GM18858 (cell line): Measurements from ENCODE around the gene GARIN3.
"Not testable (repeated sequence)": the region's sequence is repeated elsewhere in the genome, so short reads cannot be mapped to it uniquely, and the experiment has no call there.

Experiments used
- ATAC-seq: cut with Tn5 transposase; IDR thresholded peaks from one replicate; pipeline ENCODE4 v1.9.1; 2021; ENCODE audit not compliant: unreplicated experiment

The GARIN3 gene

GRCh38 chr5:157166214-157167213 lies at the start of gene GARIN3:
Gene GARIN3 (minus strand): TSS chr5:157166264. CDS start chr5:157166168, 96 bp downstream.
- ATAC-seq: no peak

GRCh38 chr5:157215514-157216167 lies 49.6 kb upstream of the GARIN3 start:
- ATAC-seq: no peak

- peak; percentile 28 for ATAC-seq
Measured at GRCh38 chr5:157214861-157215513, 48.9 kb upstream of the GARIN3 start.

GRCh38 chr5:157214415-157214814 lies 48.4 kb upstream of the GARIN3 start:
- no peak for ATAC-seq

- no peak for ATAC-seq
Measured at GRCh38 chr5:157213527-157214243, 47.6 kb upstream of the GARIN3 start.

- ATAC-seq: no peak
Measured at GRCh38 chr5:157212307-157212706, 46.2 kb upstream of the GARIN3 start.

- ATAC-seq: not testable (repeated sequence)
Measured at GRCh38 chr5:157210652-157211051, 44.6 kb upstream of the GARIN3 start.

GRCh38 chr5:157205708-157206107 lies 39.6 kb upstream of the GARIN3 start:
- ATAC-seq: no peak

- no peak for ATAC-seq
Measured at GRCh38 chr5:157204765-157205164, 38.7 kb upstream of the GARIN3 start.

- no peak for ATAC-seq
Measured at GRCh38 chr5:157203417-157203816, 37.4 kb upstream of the GARIN3 start.

GRCh38 chr5:157201857-157202256 lies 35.8 kb upstream of the GARIN3 start:
- no peak for ATAC-seq

- ATAC-seq: no peak
Measured at GRCh38 chr5:157198277-157198986, 32.4 kb upstream of the GARIN3 start.

GRCh38 chr5:157197086-157197485 lies 31.0 kb upstream of the GARIN3 start:
- ATAC-seq: no peak

- no peak for ATAC-seq
Measured at GRCh38 chr5:157196045-157196444, 30.0 kb upstream of the GARIN3 start.

GRCh38 chr5:157193699-157194424 lies 27.8 kb upstream of the GARIN3 start:
- no peak for ATAC-seq

GRCh38 chr5:157189223-157189622 lies 23.2 kb upstream of the GARIN3 start:
- peak; percentile 66 for ATAC-seq

GRCh38 chr5:157188270-157188669 lies 22.2 kb upstream of the GARIN3 start:
- no peak for ATAC-seq

- ATAC-seq: no peak
Measured at GRCh38 chr5:157187046-157187754, 21.1 kb upstream of the GARIN3 start.
